K562 (cell line): ENCODE measurements around the gene VPS13D.

Experiments used
- EZH2 ChIP-seq: IDR thresholded peaks from 2 replicates; pipeline ENCODE4 v1.6.1; 2012; ENCODE audit warnings: low read depth, mild to moderate bottlenecking, inconsistent platforms, low read length, borderline replicate concordance
- MYC ChIP-seq, 2 experiments: fragments of 250-450 bp in 1 of 2; sonication (Bioruptor Pico) in 1 of 2; IDR thresholded peaks; 2 replicates each; pipeline versions ENCODE4 v1.5.1 to v1.6.1; 2012 to 2021; ENCODE audit warnings: low read depth in 2 of 2, borderline replicate concordance in 1 of 2, improper control_type of control experiment in 1 of 2, low read length in 1 of 2, mild to moderate bottlenecking in 1 of 2, moderate library complexity in 1 of 2
- NR2C2 ChIP-seq, 2 experiments: fragments of 200-800 bp in 1 of 2; sonication (Bioruptor generic) in 1 of 2; sonication (generic) in 1 of 2; formaldehyde crosslinking in 1 of 2; IDR thresholded peaks; 2 replicates each; pipeline versions ENCODE4 v1.6.1 to v1.8.0; 2016 to 2022; ENCODE audit warnings: mild to moderate bottlenecking in 1 of 2, missing compliant biosample characterization in 1 of 2, missing genetic modification characterization in 1 of 2, missing genetic modification reagents in 1 of 2
- POLR2AphosphoS5 ChIP-seq: IDR thresholded peaks from 2 replicates; pipeline ENCODE4 v1.6.1; 2011; ENCODE audit warnings: mild to moderate bottlenecking, low read depth, low read length, moderate library complexity; ENCODE audit not compliant: control insufficient read depth, insufficient read depth
- RAD21 ChIP-seq, 2 experiments: fragments of 250-450 bp in 1 of 2; fragments of 450-650 bp in 1 of 2; sonication (Bioruptor Pico) in 1 of 2; formaldehyde crosslinking in 1 of 2; IDR thresholded peaks in 1 of 2; conservative IDR thresholded peaks in 1 of 2; 2 replicates each; pipeline versions ENCODE4 v1.4.0 to v1.8.0; 2020 to 2022; ENCODE audit warnings: mild to moderate bottlenecking in 2 of 2, moderate library complexity in 1 of 2
- ZFP30 ChIP-seq: fragments of 250-450 bp; sonication (Bioruptor Pico); IDR thresholded peaks from 2 replicates; pipeline ENCODE4 v1.8.0; 2022; ENCODE audit warnings: moderate library complexity, mild to moderate bottlenecking, inconsistent platforms, borderline replicate concordance
- TF ChIP-seq, protein P1 (sequence below), 2 experiments: fragments of 450-650 bp; conservative IDR thresholded peaks; 2 replicates each; pipeline ENCODE4 v1.6.1; 2017; ENCODE audit warnings: mild to moderate bottlenecking in 2 of 2, moderate library complexity in 2 of 2

DNA sequence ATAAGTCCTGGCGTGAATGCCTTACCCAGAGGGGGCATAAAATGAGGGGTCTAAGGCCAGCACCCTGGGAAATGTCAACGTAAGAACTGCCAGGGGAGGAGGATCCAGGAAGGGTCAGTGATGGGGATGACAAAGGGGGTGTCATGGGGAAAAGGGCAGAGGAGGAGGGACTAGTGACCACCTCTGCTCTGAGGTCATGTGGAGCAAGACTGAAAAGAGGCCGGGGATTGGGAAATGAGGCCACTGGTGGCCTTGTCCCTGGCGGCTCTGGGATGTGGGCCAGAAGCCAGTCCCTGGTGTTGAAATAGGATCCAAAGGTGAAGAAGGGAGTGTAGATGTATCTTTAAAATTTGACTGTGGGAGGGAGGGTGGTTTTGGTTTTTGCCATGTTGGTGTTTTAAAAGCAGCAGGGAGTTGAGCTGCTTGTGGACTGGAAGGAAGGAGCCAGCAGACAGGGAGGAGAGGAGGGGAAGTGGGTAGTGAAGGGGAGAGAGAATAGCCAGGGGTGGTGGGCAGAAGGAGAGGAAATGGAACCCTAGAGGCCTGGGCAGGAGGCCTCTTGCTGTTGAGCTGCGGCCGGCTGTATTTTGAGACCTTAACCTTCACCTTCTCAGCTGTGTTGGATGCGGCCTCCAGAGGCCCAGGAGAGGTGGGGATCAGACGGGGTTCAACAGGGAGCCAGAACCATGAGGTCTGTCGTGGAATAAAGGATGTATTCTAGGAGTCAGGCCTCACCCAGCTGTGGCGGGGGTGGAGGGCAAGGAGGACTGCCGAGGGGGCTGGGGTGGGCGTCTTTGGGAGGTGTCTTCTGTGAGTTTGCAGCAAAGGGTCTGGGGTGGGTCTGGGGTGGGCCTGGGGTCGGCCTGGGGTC lies 295.7 kb downstream of the VPS13D start:
- TF ChIP-seq EZH2 = no peak
- TF ChIP-seq POLR2AphosphoS5 = no peak
- no peak for TF ChIP-seq MYC (IDR thresholded peaks at IDR 0.05; ENCODE audit: low read depth, low read length)
- no peak for TF ChIP-seq MYC (CRISPR knock-in tag; IDR thresholded peaks at IDR 0.05; ENCODE audit: borderline replicate concordance, low read depth)
- no peak for TF ChIP-seq ZFP30 (CRISPR knock-in tag)
- TF ChIP-seq RAD21 (CRISPR knock-in tag; conservative IDR thresholded peaks at IDR 0.05 in 1 of 2, IDR thresholded peaks at IDR 0.05 in 1 of 2) = no peak
- TF ChIP-seq NR2C2 (CRISPR knock-in tag; IDR thresholded peaks at IDR 0.05) = no peak
- no peak for TF ChIP-seq NR2C2 (tag; IDR thresholded peaks at IDR 0.05)
- TF ChIP-seq, protein P1, sequence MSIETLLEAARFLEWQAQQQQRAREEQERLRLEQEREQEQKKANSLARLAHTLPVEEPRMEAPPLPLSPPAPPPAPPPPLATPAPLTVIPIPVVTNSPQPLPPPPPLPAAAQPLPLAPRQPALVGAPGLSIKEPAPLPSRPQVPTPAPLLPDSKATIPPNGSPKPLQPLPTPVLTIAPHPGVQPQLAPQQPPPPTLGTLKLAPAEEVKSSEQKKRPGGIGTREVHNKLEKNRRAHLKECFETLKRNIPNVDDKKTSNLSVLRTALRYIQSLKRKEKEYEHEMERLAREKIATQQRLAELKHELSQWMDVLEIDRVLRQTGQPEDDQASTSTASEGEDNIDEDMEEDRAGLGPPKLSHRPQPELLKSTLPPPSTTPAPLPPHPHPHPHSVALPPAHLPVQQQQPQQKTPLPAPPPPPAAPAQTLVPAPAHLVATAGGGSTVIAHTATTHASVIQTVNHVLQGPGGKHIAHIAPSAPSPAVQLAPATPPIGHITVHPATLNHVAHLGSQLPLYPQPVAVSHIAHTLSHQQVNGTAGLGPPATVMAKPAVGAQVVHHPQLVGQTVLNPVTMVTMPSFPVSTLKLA (conservative IDR thresholded peaks at IDR 0.05) = no peak
